Activated CD4-positive, alpha-beta T cell treated with anti-CD3 and anti-CD28 coated beads, Interleukin-10, Interleukin-2, amounts not matched to agents 100 ng/mL and 50 ng/mL, durations not matched to agents 16 hours and 8 hours (primary cell): ENCODE results near the gene DTX1.
A peak's percentile ranks its signal among the peaks of the same experiment; 100 is the strongest.

Experiments
- DNase-seq: peaks from one replicate; pipeline ENCODE4 v3.0.0-alpha.2; 2020

Gene DTX1

DNA sequence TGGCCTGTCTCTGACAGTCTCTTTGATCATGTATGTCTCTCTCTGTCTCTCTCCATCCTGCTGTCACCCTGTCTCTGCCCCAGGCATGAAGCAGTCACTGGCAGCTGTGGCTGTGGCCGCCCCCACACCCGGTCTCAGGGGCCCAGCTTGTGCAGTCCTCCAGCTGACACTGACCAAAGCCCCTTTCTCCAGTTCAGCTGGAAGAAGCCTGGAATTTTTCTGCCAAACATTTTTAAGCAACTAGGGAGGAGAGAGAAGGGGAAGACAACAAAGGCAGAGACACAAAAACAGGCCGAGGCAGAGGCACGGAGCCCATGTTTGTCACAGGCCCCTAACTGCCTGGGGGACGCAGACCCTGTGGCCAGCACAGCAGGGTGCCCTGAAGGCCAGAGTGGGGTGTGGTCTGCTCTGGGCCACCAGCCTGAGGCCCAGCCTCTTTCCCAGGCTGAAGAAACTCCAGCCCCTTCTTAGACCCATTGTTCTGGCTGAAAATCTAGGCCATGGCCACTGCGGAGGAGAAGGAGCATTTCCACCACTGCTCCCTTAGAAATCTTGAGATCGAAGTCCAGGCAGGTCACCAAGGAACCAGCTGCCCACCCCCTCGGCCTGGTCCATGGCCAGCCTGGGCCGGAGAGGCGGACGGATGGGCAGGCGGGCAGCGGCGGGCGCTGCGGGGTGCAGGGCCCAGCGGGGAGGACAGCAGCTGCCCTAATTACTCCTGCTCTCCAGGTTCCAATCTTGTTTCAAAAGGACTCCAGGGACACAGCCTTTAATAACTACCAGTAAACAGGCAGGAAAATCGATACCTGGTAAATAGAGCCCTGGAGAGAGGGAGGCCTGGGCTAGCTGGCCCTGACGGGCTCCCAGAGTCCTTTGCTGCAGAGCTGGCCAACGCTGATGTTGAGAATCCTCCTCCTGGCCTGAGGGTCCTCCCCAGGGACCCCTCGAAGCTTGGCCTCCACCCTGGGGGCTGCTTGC, 14.9 kb downstream of the DTX1 start:
- no peak for DNase-seq

GRCh38 chr12:113072136-113072535, 15.6 kb downstream of the DTX1 start:
- peak; percentile 36 for DNase-seq

DNA sequence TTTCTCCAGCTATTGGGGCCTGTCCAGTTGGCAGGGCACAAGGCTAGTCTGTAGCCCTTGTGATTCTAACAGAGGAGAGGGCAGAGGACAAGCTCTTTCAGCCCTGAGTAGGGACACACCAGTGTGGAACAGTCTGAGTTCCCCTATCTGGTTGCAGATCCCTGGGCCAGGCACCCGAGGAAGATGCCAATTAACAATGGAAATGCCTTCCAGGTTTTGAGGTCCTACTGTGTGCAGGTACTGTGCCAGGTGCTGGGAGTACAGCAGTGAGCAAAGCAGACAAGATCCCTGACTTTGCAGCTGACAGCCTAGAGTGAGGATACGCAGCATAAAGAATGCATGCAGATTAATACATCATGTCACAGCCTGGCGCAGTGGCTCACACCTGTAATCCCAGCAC, 17.1 kb downstream of the DTX1 start:
- DNase-seq = no peak

DNA sequence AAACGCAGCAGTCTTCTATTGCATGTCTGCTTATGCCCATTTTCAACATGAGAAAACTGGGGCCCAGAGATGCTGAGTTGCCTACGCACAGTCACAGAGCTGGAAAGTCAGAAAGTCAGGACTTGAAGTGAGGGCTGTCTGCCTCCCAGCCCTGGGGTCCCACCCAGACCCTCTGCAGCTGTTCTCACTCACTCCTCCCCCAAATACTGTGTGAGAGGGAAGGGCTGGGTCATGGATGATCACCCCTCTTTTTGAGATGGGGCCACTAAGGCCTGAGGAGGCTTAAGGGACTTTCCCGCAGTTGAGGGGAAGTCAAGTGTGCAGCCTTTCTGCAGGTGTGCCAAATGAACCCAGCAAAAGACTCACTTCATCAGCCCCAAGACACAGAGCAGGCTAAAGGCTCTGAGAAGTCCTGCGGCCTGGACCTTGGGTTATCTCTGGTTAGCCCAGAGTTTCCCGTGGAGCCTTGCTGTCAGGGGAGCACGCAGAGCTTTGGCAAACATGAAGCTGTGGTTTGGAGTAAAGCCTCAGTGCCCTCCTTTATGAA, 18.7 kb downstream of the DTX1 start:
- no peak for DNase-seq

- no peak for DNase-seq
Observed at GRCh38 chr12:113077057-113077858, 20.7 kb downstream of the DTX1 start.

GRCh38 chr12:113077859-113078255, 21.3 kb downstream of the DTX1 start:
- DNase-seq = no peak

- DNase-seq = no peak
Observed at GRCh38 chr12:113081873-113082272, 25.3 kb downstream of the DTX1 start.

DNA sequence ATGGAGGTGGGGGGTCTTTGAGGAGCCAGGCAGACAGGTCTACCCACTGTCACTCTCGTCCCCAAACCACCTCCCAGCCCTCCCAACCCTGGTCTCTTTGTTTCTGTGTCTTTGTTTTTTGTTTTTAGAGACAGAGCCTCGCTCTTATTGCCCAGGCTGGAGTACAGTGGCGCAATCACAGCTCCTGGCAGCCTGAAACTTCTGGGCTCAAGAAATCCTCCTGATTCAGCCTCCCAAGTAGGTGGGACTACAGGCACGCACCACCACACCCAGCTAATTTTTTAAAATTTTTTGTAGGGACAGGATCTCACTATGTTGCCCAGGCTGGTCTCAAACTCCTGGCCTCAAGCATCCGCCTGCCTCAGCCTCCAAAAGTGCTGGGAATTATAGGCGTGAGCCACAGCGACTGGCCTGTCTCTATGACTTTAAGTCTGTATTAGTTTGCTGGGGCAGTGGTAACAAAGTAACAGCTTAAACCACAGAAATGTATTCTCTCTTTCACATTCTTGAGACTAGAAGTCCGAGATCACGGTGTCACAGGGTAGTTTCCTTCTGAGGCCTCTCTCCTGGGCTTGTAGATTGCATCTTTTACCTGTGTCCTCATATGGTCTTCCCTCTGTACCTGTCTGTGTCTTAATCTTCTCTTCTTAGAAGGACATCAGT, 26.1 kb downstream of the DTX1 start:
- DNase-seq = no peak

DNA sequence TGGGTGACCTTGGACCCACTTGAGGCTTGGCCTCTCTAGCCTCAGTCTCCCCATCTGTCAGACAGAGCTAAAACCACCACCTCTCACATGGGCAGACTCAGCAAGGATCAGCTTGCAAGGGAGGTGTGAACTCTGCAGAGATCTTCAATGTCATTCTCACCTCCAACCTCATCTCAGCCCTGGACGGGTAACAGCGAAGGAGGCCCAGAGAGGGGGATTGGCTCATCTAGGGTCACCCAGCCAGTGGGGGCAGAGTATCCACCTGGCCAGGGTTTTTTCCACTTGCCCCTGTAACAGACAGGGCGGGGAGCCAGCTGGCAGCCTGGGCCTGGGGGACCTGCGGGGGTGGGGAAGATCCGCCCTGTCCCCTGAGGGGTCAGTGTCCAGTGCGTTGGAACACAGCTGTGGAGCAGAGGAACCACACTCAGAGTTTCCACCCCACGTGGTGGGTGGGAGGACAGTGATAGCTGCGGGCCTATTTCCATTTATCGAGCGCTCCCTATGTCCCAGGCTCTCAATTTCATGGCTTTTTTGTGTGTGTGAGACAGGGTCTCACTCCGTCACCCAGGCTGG, 27.4 kb downstream of the DTX1 start:
- DNase-seq = no peak

GRCh38 chr12:113086249-113087164, 30.0 kb downstream of the DTX1 start:
- peak; percentile 20 for DNase-seq

DNA sequence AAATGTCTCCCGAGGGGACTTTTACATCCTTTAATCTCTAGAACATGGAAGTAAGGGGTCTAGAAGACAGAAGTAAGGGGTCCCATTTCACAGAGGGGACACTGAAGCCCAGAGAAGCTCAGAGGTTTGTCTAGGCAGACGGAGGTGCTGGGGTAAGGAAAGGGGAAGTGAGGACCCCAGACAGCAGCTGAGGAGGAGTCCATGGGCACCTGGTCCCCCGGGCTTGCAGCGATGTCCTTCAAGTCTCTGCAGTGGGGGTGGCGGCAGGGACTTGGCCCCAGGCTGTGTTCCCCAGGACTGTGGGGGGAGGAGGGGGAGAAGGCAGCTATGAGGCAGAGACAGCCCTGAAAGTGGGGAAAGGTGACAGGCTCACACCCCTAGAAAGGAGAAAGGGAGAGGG, 30.7 kb downstream of the DTX1 start:
- DNase-seq = no peak

GRCh38 chr12:113088037-113088436, 31.5 kb downstream of the DTX1 start:
- no peak for DNase-seq

DNA sequence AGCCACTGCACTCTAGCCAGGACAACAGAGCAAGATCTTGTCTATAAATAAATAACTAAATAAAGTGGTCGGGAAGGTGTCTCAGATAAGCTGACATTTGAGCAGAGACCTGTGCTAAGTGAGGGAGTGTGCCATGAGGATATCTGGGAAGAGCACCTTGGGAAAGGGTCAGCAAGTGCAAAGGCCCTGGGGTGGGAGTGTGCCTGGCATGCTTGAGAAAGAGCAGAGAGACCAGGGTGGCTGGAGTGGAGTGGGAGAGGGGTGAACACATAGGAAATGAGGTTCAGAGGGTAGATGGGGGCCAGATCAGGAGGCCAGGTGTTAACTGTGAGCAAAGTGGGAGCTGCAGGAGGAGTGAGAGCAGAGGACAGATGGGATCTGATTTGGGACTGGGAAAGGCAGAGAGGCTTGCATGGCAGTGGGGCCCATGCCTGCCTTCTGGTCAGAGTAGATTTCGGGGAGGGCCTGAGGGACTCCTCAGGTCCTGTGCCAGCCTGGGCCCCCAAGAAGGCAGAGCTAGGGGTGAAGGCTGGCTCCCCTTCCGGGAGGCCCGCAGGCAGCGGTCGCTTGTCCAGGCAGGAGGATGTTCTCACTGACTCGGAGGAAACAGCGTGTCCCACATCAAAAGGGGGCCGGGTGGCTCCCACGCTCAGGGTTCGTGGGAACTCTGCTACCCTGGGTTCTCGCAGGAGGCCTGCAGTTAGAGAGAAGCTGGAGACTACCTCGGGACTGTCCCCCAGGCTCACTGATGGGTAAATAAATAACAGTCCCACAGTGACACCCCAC, 32.6 kb downstream of the DTX1 start:
- DNase-seq = peak; percentile 45

DNA sequence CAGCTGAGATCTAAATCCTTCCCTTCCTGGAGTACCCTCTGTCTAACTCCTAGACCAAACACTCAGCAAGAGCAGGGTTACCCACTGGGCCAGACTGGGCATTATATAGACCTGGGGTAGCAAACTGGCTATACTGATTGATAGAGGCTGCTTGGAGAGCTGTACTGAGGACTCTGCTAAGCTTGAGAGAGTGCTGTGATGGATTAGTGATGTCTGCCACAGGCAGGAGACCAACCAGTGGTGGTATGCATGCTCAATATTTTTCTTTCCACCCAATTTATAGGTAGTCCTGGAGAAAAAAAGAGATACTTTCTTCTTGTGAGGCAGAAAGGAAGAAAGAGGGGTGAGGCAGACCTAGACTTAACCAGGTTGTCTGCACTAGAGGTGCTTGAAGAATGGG, 33.3 kb downstream of the DTX1 start:
- no peak for DNase-seq

DNA sequence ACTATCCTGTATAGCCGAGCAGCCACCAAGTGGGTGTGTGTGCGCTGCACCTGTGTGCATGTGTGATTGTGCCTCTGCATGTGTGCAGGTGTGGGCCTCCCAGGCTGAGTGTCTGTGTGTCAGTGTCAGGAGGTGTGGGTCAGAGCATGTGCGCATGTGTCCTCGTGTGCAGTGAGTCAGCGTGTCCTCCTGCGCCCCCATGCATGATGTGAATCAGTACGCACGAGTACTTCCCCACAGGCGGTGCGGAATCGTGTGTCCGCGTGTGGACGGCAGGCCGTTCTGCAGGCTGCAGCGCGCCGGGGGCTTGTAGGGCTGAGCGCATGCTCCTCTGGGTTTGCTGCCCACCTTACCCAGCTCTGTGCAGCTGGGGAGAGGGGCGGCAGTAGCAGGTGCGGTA, 34.2 kb downstream of the DTX1 start:
- no peak for DNase-seq

- DNase-seq = no peak
Observed at GRCh38 chr12:113091506-113091905, 35.0 kb downstream of the DTX1 start.

DNA sequence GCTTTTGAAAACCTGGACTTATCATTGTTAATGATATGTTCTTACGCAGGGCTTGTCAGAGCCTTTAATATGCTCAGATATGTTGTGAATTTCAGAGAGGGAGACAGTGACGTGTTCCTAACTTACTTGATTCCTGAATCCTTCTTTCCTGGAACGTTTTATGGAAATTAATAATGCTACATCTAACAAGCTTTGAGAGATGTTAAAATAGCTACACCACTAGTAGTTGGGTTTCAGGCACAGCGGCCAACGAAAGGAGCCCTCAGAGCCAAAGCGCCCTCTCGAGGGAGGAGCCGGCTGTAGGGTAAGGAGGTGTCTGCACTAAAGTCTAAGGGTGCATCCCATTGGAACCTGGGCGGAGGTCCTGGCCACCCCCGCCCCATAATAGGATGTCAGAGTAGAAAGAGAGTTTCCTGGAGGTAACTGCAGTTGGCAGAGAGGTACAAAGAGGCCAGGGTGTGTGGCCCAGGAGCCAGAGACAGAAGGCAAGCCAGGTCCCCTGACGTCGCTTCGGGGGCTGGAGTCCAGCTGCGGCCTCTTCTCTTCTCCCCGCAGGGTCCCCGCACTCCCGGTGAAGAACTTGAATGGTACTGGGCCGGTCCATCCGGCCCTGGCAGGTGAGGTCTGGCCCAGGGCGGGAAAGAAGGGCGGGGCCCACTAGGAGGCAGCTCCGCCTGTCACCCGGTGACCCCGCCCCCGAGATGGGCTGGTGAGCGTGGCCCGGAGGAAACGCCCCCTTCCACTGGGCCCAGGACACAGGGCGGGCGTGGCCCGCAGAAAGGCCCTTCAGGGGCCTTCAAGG, 36.3 kb downstream of the DTX1 start:
- no peak for DNase-seq

DNA sequence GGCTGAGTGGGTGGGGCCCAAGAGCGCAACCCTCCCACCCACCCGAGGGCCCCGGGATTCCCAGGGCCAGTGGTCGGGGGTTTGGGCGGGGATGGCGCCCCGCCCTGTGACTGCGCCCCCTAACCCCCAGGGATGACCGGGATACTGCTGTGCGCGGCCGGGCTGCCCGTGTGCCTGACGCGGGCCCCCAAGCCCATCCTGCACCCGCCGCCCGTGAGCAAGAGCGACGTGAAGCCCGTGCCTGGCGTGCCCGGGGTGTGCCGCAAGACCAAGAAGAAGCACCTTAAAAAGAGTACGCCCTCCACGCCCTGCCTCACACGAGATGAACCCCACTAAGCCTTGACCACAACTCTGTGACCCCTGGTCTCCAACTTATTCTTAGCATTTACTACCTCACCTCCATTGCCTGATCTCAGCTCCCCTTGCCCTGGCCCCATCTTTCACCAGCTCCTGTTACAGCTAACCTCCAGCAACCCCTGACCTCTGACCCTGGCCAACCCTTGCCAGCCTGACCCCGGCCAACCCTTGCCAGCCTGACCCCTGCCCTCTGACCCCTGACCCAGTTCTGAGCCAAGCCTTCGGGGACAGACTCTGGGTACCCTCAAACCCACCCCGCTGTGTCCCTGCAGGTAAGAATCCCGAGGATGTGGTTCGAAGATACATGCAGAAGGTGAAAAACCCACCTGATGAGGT, 37.0 kb downstream of the DTX1 start:
- no peak for DNase-seq

- DNase-seq = no peak
Observed at GRCh38 chr12:113094738-113095137, 38.2 kb downstream of the DTX1 start.
